Bronchial epithelial cell (primary cell): ENCODE data around the gene RHBDD2. TPM values are rescaled to one million over a fixed set of nuclear protein-coding genes. Genes with fewer than 3 reads are reported as not detected.
A peak's percentile ranks its signal among the peaks of the same experiment; 100 is the strongest.
"Not testable (repeated sequence)": the region's sequence is repeated elsewhere in the genome, so short reads cannot be mapped to it uniquely, and the experiment has no call there.

Experiments used
- DNase-seq: peaks from one replicate; pipeline ENCODE4 v3.0.0-alpha.2; 2010; ENCODE audit warnings: low read depth
- FAIRE-seq: peaks from 2 replicates; lab custom pipeline; 2011; peaks lifted over from hg19 to GRCh38; lab: Jason Lieb, UNC
- H3K27me3 ChIP-seq: 2 replicates; pipeline ENCODE4 v1.5.1; 2011; ENCODE audit warnings: low read length; ENCODE audit not compliant: control insufficient read depth, insufficient read depth
- H3K36me3 ChIP-seq: 2 replicates; pipeline ENCODE4 v1.5.1; 2011; ENCODE audit warnings: low read length; ENCODE audit not compliant: control insufficient read depth, insufficient read depth
- H3K4me3 ChIP-seq: 2 replicates; pipeline ENCODE4 v1.5.1; 2011; ENCODE audit warnings: mild to moderate bottlenecking, low read depth, low read length, control low read depth
- CTCF ChIP-seq: IDR thresholded peaks from 2 replicates; pipeline ENCODE4 v1.5.1; 2011; ENCODE audit warnings: mild to moderate bottlenecking, moderate library complexity, low read length, control low read depth, inconsistent platforms; ENCODE audit not compliant: insufficient read depth, severe bottlenecking
- total RNA-seq: library from RNA; depleted of rRNA; stranded (reverse); fragments of >200 nt; gene quantifications from 2 replicates; pipeline ENCODE4 v1.2.1, GENCODE V29; 2014

RHBDD2 gene
- total RNA-seq, 1 donor from 2014 or later = 10.8 TPM

- Histone ChIP-seq H3K36me3 (no peaks in the 10 kb centered on the region), H3K27me3 (no peaks in the 10 kb centered on the region), H3K4me3 (no peak overlapping the region)
- TF ChIP-seq CTCF = no peak
- DNase-seq (peak; percentile 81), FAIRE-seq (peak; percentile 66)
Measured at GRCh38 chr7:75905785-75906604, 27.2 kb downstream of the RHBDD2 start.

- no peak for FAIRE-seq
Measured at GRCh38 chr7:75906991-75907667, 28.3 kb downstream of the RHBDD2 start.

GRCh38 chr7:75907668-75908039 lies 28.8 kb downstream of the RHBDD2 start:
- FAIRE-seq, H3K36me3 ChIP-seq, H3K27me3 ChIP-seq, DNase-seq, H3K4me3 ChIP-seq: not testable (repeated sequence)

More at GRCh38 chr7:75906991-75907667, 28.3 kb downstream of the RHBDD2 start:
- no peak for TF ChIP-seq CTCF
- Histone ChIP-seq H3K36me3 (no peaks in the 10 kb centered on the region), H3K27me3 (no peaks in the 10 kb centered on the region), H3K4me3 (no peak overlapping the region)
- DNase-seq = no peak

GRCh38 chr7:75909521-75910132 lies 30.8 kb downstream of the RHBDD2 start:
- FAIRE-seq = no peak
- TF ChIP-seq CTCF = no peak

GRCh38 chr7:75911186-75911585 lies 32.4 kb downstream of the RHBDD2 start:
- not testable (repeated sequence) for H3K27me3 ChIP-seq, H3K36me3 ChIP-seq, FAIRE-seq, DNase-seq, H3K4me3 ChIP-seq

More at GRCh38 chr7:75909521-75910132, 30.8 kb downstream of the RHBDD2 start:
- no peak overlapping the region for H3K4me3 ChIP-seq
- no peak for DNase-seq
- H3K27me3 ChIP-seq = no peaks in the 10 kb centered on the region
- H3K36me3 ChIP-seq = no peaks in the 10 kb centered on the region

- Histone ChIP-seq H3K27me3 (no peaks in the 10 kb centered on the region), H3K36me3 (no peaks in the 10 kb centered on the region), H3K4me3 (no peak overlapping the region)
- TF ChIP-seq CTCF = no peak
- FAIRE-seq (no peak), DNase-seq (no peak)
Measured at GRCh38 chr7:75913437-75913836, 34.6 kb downstream of the RHBDD2 start.
